Measurements from ENCODE around the gene WNT5A. TPM values are rescaled to one million over a fixed set of nuclear protein-coding genes. Genes with fewer than 3 reads are reported as not detected.

WNT5A gene
- total and polyA plus RNA-seq, 2 donors (not counting 1 experiment from before 2014, with no cell fraction given), result not detected

DNA sequence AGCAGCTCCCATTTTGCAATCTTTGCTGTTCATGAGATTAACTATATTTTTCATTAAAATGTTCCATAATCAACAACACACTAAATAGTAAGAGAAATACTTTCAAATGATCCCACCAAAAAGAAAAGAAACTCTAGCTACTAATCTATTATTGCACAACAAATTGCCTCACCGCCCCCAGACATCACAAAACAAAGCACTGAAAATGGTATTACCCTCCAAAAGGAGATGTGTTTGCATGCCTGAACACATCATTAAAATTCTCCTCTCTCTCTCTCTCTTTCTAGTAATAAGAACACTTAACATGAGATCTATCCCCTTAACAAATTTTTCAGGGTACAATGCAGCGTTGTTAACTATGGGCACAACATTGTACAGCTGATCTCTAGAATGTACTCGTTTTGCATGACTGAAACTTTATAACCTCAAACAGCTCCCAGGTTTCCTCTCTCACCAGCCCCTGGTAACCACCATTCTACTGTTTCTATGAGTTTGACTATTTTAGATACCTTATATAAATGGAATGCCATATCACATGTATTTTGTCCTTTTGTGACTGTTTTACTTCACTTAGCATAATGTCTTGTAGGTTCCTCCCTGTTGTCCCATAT is 33.1 kb downstream of the WNT5A start:
- Histone ChIP-seq H3K27ac (ENCODE audit: low read length in 2 of 2) (no peak overlapping the region), H3K79me2 (ENCODE audit: control insufficient read depth, insufficient read depth, low read length) (no peaks in the 10 kb centered on the region), H3K4me1 (ENCODE audit: control insufficient read depth in 2 of 2, insufficient read depth in 2 of 2, low read length in 2 of 2) (no peaks in the 10 kb centered on the region), H3K27me3 (replicated peaks in 1 of 4; ENCODE audit: control extremely low read depth in 1 of 4, control insufficient read depth in 3 of 4, insufficient read depth in 4 of 4, low read length in 3 of 4) (no peaks in the 10 kb centered on the region), H3K9ac (ENCODE audit: low read length) (no peak overlapping the region), H3K9me3 (ENCODE audit: control extremely low read depth in 1 of 3, control insufficient read depth in 2 of 3, insufficient read depth in 1 of 3, low read length in 2 of 3) (peaks cover 0 to 9% (median 0%) of the 10 kb centered on the region in 3 donors), H3K4me3 (ENCODE audit: control extremely low read depth in 1 of 5, extremely low read depth in 1 of 5, insufficient read depth in 1 of 5, low read depth in 2 of 5, low read length in 4 of 5) (no peak overlapping the region), H3K36me3 (replicated peaks in 1 of 2; ENCODE audit: control extremely low read depth in 1 of 2, control insufficient read depth in 1 of 2, extremely low read depth in 1 of 2, insufficient read depth in 2 of 2, low read length in 1 of 2) (no peaks in the 10 kb centered on the region), H2AFZ (ENCODE audit: insufficient read depth, low read depth, low read length, poor library complexity, severe bottlenecking) (no peak overlapping the region), H3K4me2 (replicated peaks; ENCODE audit: low read depth, low read length, poor library complexity, severe bottlenecking) (no peak overlapping the region), H4K20me1 (ENCODE audit: control insufficient read depth, insufficient read depth, low read length, poor library complexity, severe bottlenecking) (no peaks in the 10 kb centered on the region)
- no peak overlapping the region for H3K27ac Mint-ChIP-seq
- no peak overlapping the region for H3K4me3 Mint-ChIP-seq
- H3K27me3 Mint-ChIP-seq, result peaks cover 4% of the 10 kb centered on the region
- TF ChIP-seq, protein P1, sequence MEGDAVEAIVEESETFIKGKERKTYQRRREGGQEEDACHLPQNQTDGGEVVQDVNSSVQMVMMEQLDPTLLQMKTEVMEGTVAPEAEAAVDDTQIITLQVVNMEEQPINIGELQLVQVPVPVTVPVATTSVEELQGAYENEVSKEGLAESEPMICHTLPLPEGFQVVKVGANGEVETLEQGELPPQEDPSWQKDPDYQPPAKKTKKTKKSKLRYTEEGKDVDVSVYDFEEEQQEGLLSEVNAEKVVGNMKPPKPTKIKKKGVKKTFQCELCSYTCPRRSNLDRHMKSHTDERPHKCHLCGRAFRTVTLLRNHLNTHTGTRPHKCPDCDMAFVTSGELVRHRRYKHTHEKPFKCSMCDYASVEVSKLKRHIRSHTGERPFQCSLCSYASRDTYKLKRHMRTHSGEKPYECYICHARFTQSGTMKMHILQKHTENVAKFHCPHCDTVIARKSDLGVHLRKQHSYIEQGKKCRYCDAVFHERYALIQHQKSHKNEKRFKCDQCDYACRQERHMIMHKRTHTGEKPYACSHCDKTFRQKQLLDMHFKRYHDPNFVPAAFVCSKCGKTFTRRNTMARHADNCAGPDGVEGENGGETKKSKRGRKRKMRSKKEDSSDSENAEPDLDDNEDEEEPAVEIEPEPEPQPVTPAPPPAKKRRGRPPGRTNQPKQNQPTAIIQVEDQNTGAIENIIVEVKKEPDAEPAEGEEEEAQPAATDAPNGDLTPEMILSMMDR (IDR thresholded peaks at IDR 0.05), result no peak
- no peak for TF ChIP-seq EZH2 (IDR thresholded peaks at IDR 0.05; ENCODE audit: borderline replicate concordance, insufficient read depth, low read depth, low read length, poor library complexity, severe bottlenecking)
- ChIA-PET POLR2A (no interaction called here), CTCF (no interaction called here)
- H3K9me3 Mint-ChIP-seq (ENCODE audit: insufficient read depth), result peaks cover 2% of the 10 kb centered on the region
- ATAC-seq (ENCODE audit: low read depth), result no peak
- intact Hi-C loops (cut with micrococcal nuclease), result no loop called here
- DNase-seq, result no peak
- 100% methylated on average over 1 of the region's 3 CpGs for WGBS (ENCODE audit: insufficient coverage)
- H3K4me1 Mint-ChIP-seq, result no peaks in the 10 kb centered on the region

GRCh38 chr3:55452886-55453285 is 34.2 kb downstream of the WNT5A start:
- Mint-ChIP-seq H3K9me3 (ENCODE audit: insufficient read depth) (peaks cover 2% of the 10 kb centered on the region), H3K27me3 (peaks cover 4% of the 10 kb centered on the region), H3K27ac (no peak overlapping the region), H3K4me1 (no peaks in the 10 kb centered on the region), H3K4me3 (no peak overlapping the region)
- no peak overlapping the region for H3K4me3 ChIP-seq (ENCODE audit: control extremely low read depth in 1 of 5, extremely low read depth in 1 of 5, insufficient read depth in 1 of 5, low read depth in 2 of 5, low read length in 4 of 5)
- H3K27ac ChIP-seq (ENCODE audit: low read length in 2 of 2), result no peak overlapping the region
- H3K4me2 ChIP-seq (replicated peaks; ENCODE audit: low read depth, low read length, poor library complexity, severe bottlenecking), result no peak overlapping the region
- H3K4me1 ChIP-seq (ENCODE audit: control insufficient read depth in 2 of 2, insufficient read depth in 2 of 2, low read length in 2 of 2), result no peaks in the 10 kb centered on the region
- no peak for ATAC-seq (ENCODE audit: low read depth)
- H3K27me3 ChIP-seq (replicated peaks in 1 of 4; ENCODE audit: control extremely low read depth in 1 of 4, control insufficient read depth in 3 of 4, insufficient read depth in 4 of 4, low read length in 3 of 4), result no peaks in the 10 kb centered on the region
- H3K79me2 ChIP-seq (ENCODE audit: control insufficient read depth, insufficient read depth, low read length), result no peaks in the 10 kb centered on the region
- no peaks in the 10 kb centered on the region for H3K36me3 ChIP-seq (replicated peaks in 1 of 2; ENCODE audit: control extremely low read depth in 1 of 2, control insufficient read depth in 1 of 2, extremely low read depth in 1 of 2, insufficient read depth in 2 of 2, low read length in 1 of 2)
- no peak for DNase-seq
- TF ChIP-seq EZH2 (IDR thresholded peaks at IDR 0.05; ENCODE audit: borderline replicate concordance, insufficient read depth, low read depth, low read length, poor library complexity, severe bottlenecking), result no peak
- TF ChIP-seq, protein P1 (IDR thresholded peaks at IDR 0.05), result no peak
- CTCF ChIA-PET, result no interaction called here
- intact Hi-C loops (cut with micrococcal nuclease), result no loop called here
- POLR2A ChIA-PET, result no interaction called here
- H3K9me3 ChIP-seq (ENCODE audit: control extremely low read depth in 1 of 3, control insufficient read depth in 2 of 3, insufficient read depth in 1 of 3, low read length in 2 of 3), result peaks cover 0 to 9% (median 0%) of the 10 kb centered on the region in 3 donors
- 78% methylated on average over 2 of the region's 2 CpGs for WGBS (ENCODE audit: insufficient coverage)
- H2AFZ ChIP-seq (ENCODE audit: insufficient read depth, low read depth, low read length, poor library complexity, severe bottlenecking), result no peak overlapping the region
- no peaks in the 10 kb centered on the region for H4K20me1 ChIP-seq (ENCODE audit: control insufficient read depth, insufficient read depth, low read length, poor library complexity, severe bottlenecking)
- no peak overlapping the region for H3K9ac ChIP-seq (ENCODE audit: low read length)
